MM.1S (cell line): ENCODE results near the gene KRT2.

Experiments
- DNase-seq: peaks from one replicate; pipeline ENCODE4 v3.0.0-alpha.2; 2015
- H2AFZ ChIP-seq: fragments of 300-600 bp; sonication (generic); 2 replicates; pipeline ENCODE4 v1.6.0; 2016; ENCODE audit warnings: antibody characterized with exemption, low read length
- H3F3A ChIP-seq: fragments of 300-600 bp; sonication (generic); 2 replicates; pipeline ENCODE4 v1.6.1; 2016; ENCODE audit warnings: mild to moderate bottlenecking, antibody characterized with exemption, low read length, moderate library complexity, mixed read lengths; ENCODE audit not compliant: insufficient read depth
- H3K27ac ChIP-seq: fragments of 300-600 bp; sonication (generic); 2 replicates; pipeline ENCODE4 v1.5.1; 2016; ENCODE audit warnings: mild to moderate bottlenecking, low read length
- H3K27me3 ChIP-seq: fragments of 300-600 bp; sonication (generic); replicated peaks from 2 replicates; pipeline ENCODE4 v1.6.0; 2016; ENCODE audit warnings: low read length; ENCODE audit not compliant: insufficient read depth
- H3K36me3 ChIP-seq: fragments of 300-600 bp; sonication (generic); replicated peaks from 2 replicates; pipeline ENCODE4 v1.6.1; 2016; ENCODE audit warnings: mild to moderate bottlenecking, low read length, mixed read lengths; ENCODE audit not compliant: insufficient read depth
- H3K4me1 ChIP-seq: fragments of 300-600 bp; sonication (generic); 2 replicates; pipeline ENCODE4 v1.6.1; 2016; ENCODE audit warnings: low read length, mixed read lengths
- H3K4me2 ChIP-seq: fragments of 300-600 bp; sonication (generic); 2 replicates; pipeline ENCODE4 v1.6.0; 2016; ENCODE audit warnings: low read depth, low read length
- H3K4me3 ChIP-seq: fragments of 300-600 bp; sonication (generic); 2 replicates; pipeline ENCODE4 v1.5.1; 2016; ENCODE audit warnings: low read length, mixed read lengths
- H3K79me2 ChIP-seq: fragments of 300-600 bp; sonication (generic); 2 replicates; pipeline ENCODE4 v1.6.1; 2016; ENCODE audit warnings: mixed run types, low read length, mixed read lengths
- H3K9ac ChIP-seq: fragments of 300-600 bp; sonication (generic); 2 replicates; pipeline ENCODE4 v1.6.1; 2016; ENCODE audit warnings: low read length, mixed read lengths
- H3K9me2 ChIP-seq: fragments of 300-600 bp; sonication (generic); replicated peaks from 2 replicates; pipeline ENCODE4 v1.6.1; 2016; ENCODE audit warnings: mild to moderate bottlenecking, low read length, mixed read lengths; ENCODE audit not compliant: insufficient read depth
- H3K9me3 ChIP-seq: fragments of 300-600 bp; sonication (generic); replicated peaks from 2 replicates; pipeline ENCODE4 v1.6.1; 2016; ENCODE audit warnings: mild to moderate bottlenecking, low read length, mixed read lengths; ENCODE audit not compliant: insufficient read depth
- H4K20me1 ChIP-seq: fragments of 300-600 bp; sonication (generic); 2 replicates; pipeline ENCODE4 v1.6.1; 2016; ENCODE audit warnings: mild to moderate bottlenecking, low read length, moderate library complexity, mixed read lengths; ENCODE audit not compliant: insufficient read depth
- EZH2 ChIP-seq: fragments of 300-600 bp; sonication (generic); optimal IDR thresholded peaks from 2 replicates; pipeline ENCODE3; 2017; ENCODE audit warnings: low read depth, mild to moderate bottlenecking, antibody characterized with exemption, low read length, mixed read lengths
- EZH2phosphoT487 ChIP-seq: fragments of 300-600 bp; sonication (generic); IDR thresholded peaks from 2 replicates; pipeline ENCODE4 v1.6.1; 2018; ENCODE audit warnings: antibody characterized with exemption, low read length
- TF ChIP-seq, protein P1 (sequence below): fragments of 300-600 bp; sonication (generic); IDR thresholded peaks from 2 replicates; pipeline ENCODE4 v1.5.1; 2016; ENCODE audit warnings: antibody characterized with exemption, low read length, mixed read lengths

KRT2 gene

DNA sequence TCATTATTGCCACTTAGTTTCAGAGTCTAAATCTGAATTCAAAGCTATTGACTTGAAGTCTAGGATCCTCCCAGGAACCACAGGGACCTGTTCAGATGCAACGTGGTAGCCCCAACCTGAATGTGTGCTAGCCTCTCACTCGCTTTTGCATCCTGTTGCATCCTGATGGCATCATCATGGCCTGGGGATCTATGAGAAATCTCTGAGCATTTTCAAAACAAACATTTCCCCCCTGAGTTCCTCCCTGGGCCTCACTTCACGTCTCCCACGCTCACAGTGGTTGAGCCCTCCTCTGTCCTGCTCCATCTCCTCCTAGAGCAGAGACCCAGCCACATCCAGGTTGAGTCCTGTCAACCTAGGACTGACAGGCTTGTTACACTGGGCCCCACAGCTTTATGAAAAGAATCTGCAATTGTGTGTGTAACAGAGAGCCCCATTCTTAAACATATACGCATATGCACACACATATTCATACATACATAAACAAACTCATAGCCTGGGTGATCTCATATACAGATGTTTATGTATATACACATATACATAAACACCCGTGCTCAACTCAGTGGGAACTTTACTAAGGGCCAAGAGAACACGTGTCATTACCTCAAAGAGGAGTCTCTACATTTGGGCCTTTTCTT is 45.3 kb downstream of the KRT2 start:
- H3K36me3 ChIP-seq, result no peaks in the 10 kb centered on the region
- H3K27me3 ChIP-seq, result peaks cover 54% of the 10 kb centered on the region
- H3K79me2 ChIP-seq, result no peaks in the 10 kb centered on the region
- H3K9ac ChIP-seq, result no peak overlapping the region
- H3K9me2 ChIP-seq, result no peaks in the 10 kb centered on the region
- no peak overlapping the region for H3K4me3 ChIP-seq
- no peaks in the 10 kb centered on the region for H3K9me3 ChIP-seq
- no peaks in the 10 kb centered on the region for H3F3A ChIP-seq
- H4K20me1 ChIP-seq, result no peaks in the 10 kb centered on the region
- DNase-seq, result no peak
- TF ChIP-seq, protein P1, sequence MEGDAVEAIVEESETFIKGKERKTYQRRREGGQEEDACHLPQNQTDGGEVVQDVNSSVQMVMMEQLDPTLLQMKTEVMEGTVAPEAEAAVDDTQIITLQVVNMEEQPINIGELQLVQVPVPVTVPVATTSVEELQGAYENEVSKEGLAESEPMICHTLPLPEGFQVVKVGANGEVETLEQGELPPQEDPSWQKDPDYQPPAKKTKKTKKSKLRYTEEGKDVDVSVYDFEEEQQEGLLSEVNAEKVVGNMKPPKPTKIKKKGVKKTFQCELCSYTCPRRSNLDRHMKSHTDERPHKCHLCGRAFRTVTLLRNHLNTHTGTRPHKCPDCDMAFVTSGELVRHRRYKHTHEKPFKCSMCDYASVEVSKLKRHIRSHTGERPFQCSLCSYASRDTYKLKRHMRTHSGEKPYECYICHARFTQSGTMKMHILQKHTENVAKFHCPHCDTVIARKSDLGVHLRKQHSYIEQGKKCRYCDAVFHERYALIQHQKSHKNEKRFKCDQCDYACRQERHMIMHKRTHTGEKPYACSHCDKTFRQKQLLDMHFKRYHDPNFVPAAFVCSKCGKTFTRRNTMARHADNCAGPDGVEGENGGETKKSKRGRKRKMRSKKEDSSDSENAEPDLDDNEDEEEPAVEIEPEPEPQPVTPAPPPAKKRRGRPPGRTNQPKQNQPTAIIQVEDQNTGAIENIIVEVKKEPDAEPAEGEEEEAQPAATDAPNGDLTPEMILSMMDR, result no peak
- TF ChIP-seq EZH2phosphoT487 (no peak), EZH2 (no peak)
- H3K4me2 ChIP-seq, result no peak overlapping the region
- H2AFZ ChIP-seq, result no peak overlapping the region
- H3K4me1 ChIP-seq, result no peaks in the 10 kb centered on the region
- H3K27ac ChIP-seq, result no peak overlapping the region

DNA sequence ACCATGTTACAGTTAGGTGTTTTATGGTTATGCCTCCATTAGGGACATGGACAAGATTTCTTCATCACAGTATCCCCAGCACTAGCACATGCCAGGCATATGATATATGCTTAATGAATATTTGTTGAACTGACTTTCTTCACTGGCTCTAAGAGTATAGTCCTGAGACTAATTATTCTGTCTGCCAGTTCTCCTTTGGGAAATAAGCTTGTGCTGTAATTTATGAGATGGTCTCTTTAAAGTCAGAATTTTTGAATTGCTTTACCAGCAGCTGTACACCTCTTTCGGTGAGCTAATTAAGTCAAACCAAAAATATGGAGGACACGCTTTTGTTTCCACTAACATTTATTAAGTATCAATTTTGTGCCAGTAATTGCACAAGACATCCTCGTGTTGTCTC is 45.9 kb downstream of the KRT2 start:
- H3K9me3 ChIP-seq, result no peaks in the 10 kb centered on the region

DNA sequence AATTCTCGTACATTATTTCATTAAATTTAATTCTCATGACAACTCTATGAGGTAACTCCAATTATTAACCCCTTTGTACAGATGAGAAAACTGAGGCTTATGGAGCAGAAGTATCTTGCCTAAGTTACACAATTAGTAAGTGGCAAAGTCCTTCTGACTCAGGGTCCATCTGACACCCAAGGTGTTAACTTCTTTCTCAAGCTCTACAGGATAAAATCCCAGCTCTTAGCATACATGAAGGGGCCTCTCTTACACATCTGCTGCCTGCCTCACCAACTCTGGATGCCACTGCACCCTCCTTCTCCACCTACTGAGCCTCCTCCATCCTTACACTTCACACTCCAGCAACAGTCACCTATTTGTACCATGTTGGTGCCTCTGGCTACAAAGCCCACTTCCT is 46.5 kb downstream of the KRT2 start:
- Histone ChIP-seq H3K27me3 (peaks cover 47% of the 10 kb centered on the region), H3K9me3 (no peaks in the 10 kb centered on the region), H3K27ac (no peak overlapping the region), H3F3A (no peaks in the 10 kb centered on the region), H3K9ac (no peak overlapping the region), H3K4me1 (no peaks in the 10 kb centered on the region), H3K9me2 (no peaks in the 10 kb centered on the region), H3K79me2 (no peaks in the 10 kb centered on the region), H3K4me2 (no peak overlapping the region), H2AFZ (no peak overlapping the region), H3K36me3 (no peaks in the 10 kb centered on the region), H3K4me3 (no peak overlapping the region), H4K20me1 (no peaks in the 10 kb centered on the region)
- TF ChIP-seq EZH2 (no peak), EZH2phosphoT487 (no peak)
- TF ChIP-seq, protein P1, result no peak
- no peak for DNase-seq

More for the DNA sequence above, 45.9 kb downstream of the KRT2 start:
- Histone ChIP-seq H3K4me1 (no peaks in the 10 kb centered on the region), H3K27ac (no peak overlapping the region), H3K4me2 (no peak overlapping the region), H3K4me3 (no peak overlapping the region), H3K79me2 (no peaks in the 10 kb centered on the region), H3F3A (no peaks in the 10 kb centered on the region), H3K27me3 (peaks cover 52% of the 10 kb centered on the region), H3K9me2 (no peaks in the 10 kb centered on the region), H3K9ac (no peak overlapping the region), H2AFZ (no peak overlapping the region), H3K36me3 (no peaks in the 10 kb centered on the region), H4K20me1 (no peaks in the 10 kb centered on the region)
- no peak for DNase-seq
- TF ChIP-seq, protein P1, result no peak
- no peak for TF ChIP-seq EZH2phosphoT487
